ENCODE results near the gene GRID1.

GRID1 gene

DNA sequence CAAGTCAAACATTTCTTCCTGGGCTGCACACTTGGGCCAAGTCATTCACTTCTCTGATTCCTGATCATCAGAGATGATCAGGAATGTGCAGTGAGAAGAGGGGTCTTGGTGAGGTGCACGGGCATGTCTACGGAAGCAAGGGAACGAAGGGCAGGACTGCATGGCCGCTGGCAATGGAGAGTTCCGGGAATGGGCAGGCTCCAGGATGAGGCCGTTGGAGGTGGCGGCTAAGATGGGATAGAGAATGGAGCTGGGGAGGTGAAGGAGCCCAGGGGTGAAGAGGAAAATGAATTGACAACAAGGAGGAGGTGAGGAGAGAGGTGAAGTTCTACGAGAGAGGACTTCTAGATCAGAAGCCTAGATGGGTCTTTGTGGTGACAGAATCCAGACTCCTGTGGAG is 260.0 kb downstream of the GRID1 start:
- POLR2A ChIA-PET: no interaction called here

DNA sequence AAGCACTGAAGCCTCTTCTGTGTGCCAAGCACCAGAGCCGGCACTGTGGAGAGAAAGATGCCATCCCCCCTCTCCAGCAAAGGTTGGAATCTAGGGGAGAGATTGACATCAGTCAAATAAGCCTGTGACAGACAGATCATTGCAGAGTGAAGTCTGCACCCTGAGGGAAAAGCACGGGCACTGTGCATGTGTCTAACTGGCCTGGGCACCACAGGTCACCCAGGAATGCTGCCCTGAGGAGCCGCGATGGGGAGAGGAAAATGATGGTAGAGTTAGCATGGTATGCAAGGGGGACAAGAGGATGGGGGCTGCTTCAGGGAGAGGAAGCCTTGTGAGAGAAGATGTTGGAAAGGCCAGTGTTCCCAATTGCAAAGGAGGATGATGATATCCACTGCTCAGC is 261.0 kb downstream of the GRID1 start:
- H3K9me3 ChIP-seq (ENCODE audit: control insufficient read depth, insufficient read depth, low read depth, low read length): no peaks in the 10 kb centered on the region
- no peak overlapping the region for H3K4me3 ChIP-seq (ENCODE audit: low read depth, low read length)
- POLR2A ChIA-PET: no interaction called here
- CTCF ChIA-PET: no interaction called here
- H3K27ac ChIP-seq (ENCODE audit: extremely low read depth, low read depth, low read length): no peak overlapping the region
- H3K36me3 ChIP-seq (ENCODE audit: control insufficient read depth in 2 of 2, insufficient read depth in 1 of 2, low read length in 2 of 2): no peaks in the 10 kb centered on the region
- H3K4me1 ChIP-seq (ENCODE audit: control insufficient read depth, insufficient read depth, low read length): no peaks in the 10 kb centered on the region
- TF ChIP-seq ZBTB48 (tag by site-specific recombination; IDR thresholded peaks at IDR 0.05) (no peak), ZNF266 (tag by site-specific recombination; IDR thresholded peaks at IDR 0.05; ENCODE audit: low read depth) (no peak), ZSCAN16 (tag by site-specific recombination; IDR thresholded peaks at IDR 0.05) (no peak), ZNF530 (tag by site-specific recombination; IDR thresholded peaks at IDR 0.05; ENCODE audit: low read depth) (no peak), ZNF529 (tag by site-specific recombination; IDR thresholded peaks at IDR 0.05; ENCODE audit: insufficient replicate concordance) (no peak), ZNF10 (tag by site-specific recombination; IDR thresholded peaks at IDR 0.05) (no peak), ZNF660 (tag by site-specific recombination; IDR thresholded peaks at IDR 0.05) (no peak)
- TF ChIP-seq, protein P1, sequence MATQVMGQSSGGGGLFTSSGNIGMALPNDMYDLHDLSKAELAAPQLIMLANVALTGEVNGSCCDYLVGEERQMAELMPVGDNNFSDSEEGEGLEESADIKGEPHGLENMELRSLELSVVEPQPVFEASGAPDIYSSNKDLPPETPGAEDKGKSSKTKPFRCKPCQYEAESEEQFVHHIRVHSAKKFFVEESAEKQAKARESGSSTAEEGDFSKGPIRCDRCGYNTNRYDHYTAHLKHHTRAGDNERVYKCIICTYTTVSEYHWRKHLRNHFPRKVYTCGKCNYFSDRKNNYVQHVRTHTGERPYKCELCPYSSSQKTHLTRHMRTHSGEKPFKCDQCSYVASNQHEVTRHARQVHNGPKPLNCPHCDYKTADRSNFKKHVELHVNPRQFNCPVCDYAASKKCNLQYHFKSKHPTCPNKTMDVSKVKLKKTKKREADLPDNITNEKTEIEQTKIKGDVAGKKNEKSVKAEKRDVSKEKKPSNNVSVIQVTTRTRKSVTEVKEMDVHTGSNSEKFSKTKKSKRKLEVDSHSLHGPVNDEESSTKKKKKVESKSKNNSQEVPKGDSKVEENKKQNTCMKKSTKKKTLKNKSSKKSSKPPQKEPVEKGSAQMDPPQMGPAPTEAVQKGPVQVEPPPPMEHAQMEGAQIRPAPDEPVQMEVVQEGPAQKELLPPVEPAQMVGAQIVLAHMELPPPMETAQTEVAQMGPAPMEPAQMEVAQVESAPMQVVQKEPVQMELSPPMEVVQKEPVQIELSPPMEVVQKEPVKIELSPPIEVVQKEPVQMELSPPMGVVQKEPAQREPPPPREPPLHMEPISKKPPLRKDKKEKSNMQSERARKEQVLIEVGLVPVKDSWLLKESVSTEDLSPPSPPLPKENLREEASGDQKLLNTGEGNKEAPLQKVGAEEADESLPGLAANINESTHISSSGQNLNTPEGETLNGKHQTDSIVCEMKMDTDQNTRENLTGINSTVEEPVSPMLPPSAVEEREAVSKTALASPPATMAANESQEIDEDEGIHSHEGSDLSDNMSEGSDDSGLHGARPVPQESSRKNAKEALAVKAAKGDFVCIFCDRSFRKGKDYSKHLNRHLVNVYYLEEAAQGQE (tag by site-specific recombination; IDR thresholded peaks at IDR 0.05): no peak
- TF ChIP-seq, protein P2, sequence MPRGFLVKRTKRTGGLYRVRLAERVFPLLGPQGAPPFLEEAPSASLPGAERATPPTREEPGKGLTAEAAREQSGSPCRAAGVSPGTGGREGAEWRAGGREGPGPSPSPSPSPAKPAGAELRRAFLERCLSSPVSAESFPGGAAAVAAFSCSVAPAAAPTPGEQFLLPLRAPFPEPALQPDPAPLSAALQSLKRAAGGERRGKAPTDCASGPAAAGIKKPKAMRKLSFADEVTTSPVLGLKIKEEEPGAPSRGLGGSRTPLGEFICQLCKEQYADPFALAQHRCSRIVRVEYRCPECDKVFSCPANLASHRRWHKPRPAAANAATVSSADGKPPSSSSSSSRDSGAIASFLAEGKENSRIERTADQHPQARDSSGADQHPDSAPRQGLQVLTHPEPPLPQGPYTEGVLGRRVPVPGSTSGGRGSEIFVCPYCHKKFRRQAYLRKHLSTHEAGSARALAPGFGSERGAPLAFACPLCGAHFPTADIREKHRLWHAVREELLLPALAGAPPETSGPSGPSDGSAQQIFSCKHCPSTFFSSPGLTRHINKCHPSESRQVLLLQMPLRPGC (tag by site-specific recombination; IDR thresholded peaks at IDR 0.05): no peak
- TF ChIP-seq, protein P3, sequence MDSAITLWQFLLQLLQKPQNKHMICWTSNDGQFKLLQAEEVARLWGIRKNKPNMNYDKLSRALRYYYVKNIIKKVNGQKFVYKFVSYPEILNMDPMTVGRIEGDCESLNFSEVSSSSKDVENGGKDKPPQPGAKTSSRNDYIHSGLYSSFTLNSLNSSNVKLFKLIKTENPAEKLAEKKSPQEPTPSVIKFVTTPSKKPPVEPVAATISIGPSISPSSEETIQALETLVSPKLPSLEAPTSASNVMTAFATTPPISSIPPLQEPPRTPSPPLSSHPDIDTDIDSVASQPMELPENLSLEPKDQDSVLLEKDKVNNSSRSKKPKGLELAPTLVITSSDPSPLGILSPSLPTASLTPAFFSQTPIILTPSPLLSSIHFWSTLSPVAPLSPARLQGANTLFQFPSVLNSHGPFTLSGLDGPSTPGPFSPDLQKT (IDR thresholded peaks at IDR 0.05; ENCODE audit: borderline replicate concordance, low read depth, low read length): no peak
- TF ChIP-seq, protein P4, sequence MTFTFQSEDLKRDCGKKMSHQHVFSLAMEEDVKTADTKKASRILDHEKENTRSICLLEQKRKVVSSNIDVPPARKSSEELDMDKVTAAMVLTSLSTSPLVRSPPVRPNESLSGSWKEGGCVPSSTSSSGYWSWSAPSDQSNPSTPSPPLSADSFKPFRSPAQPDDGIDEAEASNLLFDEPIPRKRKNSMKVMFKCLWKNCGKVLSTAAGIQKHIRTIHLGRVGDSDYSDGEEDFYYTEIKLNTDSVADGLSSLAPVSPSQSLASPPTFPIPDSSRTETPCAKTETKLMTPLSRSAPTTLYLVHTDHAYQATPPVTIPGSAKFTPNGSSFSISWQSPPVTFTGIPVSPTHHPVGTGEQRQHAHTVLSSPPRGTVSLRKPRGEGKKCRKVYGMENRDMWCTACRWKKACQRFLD (tag by site-specific recombination; IDR thresholded peaks at IDR 0.05): no peak

More for the DNA sequence above, 260.0 kb downstream of the GRID1 start:
- H3K36me3 ChIP-seq (ENCODE audit: control insufficient read depth in 2 of 2, insufficient read depth in 1 of 2, low read length in 2 of 2): no peaks in the 10 kb centered on the region
- TF ChIP-seq ZNF174 (tag by site-specific recombination; IDR thresholded peaks at IDR 0.05) (no peak), REPIN1 (tag by site-specific recombination; IDR thresholded peaks at IDR 0.05; ENCODE audit: low read depth) (no peak), ZNF2 (tag by site-specific recombination; IDR thresholded peaks at IDR 0.05) (no peak), TRIM28 (IDR thresholded peaks at IDR 0.05; ENCODE audit: borderline replicate concordance, low read length) (no peak), ZNF623 (tag by site-specific recombination; IDR thresholded peaks at IDR 0.05) (no peak), ZNF830 (tag by site-specific recombination; IDR thresholded peaks at IDR 0.05; ENCODE audit: low read depth) (no peak), BCL11A (tag by site-specific recombination; IDR thresholded peaks at IDR 0.05; ENCODE audit: low read depth) (no peak), KLF7 (tag by site-specific recombination; IDR thresholded peaks at IDR 0.05; ENCODE audit: borderline replicate concordance) (no peak), ZNF248 (tag by site-specific recombination; IDR thresholded peaks at IDR 0.05) (no peak), ZNF555 (tag by site-specific recombination; conservative IDR thresholded peaks at IDR 0.05) (no peak), ZNF366 (tag by site-specific recombination; conservative IDR thresholded peaks at IDR 0.05) (no peak), SP3 (tag by site-specific recombination; IDR thresholded peaks at IDR 0.05) (no peak), OSR2 (tag by site-specific recombination; IDR thresholded peaks at IDR 0.05) (no peak), ZFP37 (tag by site-specific recombination; IDR thresholded peaks at IDR 0.05) (no peak), PRDM1 (tag by site-specific recombination; IDR thresholded peaks at IDR 0.05) (no peak)
- TF ChIP-seq, protein P5, sequence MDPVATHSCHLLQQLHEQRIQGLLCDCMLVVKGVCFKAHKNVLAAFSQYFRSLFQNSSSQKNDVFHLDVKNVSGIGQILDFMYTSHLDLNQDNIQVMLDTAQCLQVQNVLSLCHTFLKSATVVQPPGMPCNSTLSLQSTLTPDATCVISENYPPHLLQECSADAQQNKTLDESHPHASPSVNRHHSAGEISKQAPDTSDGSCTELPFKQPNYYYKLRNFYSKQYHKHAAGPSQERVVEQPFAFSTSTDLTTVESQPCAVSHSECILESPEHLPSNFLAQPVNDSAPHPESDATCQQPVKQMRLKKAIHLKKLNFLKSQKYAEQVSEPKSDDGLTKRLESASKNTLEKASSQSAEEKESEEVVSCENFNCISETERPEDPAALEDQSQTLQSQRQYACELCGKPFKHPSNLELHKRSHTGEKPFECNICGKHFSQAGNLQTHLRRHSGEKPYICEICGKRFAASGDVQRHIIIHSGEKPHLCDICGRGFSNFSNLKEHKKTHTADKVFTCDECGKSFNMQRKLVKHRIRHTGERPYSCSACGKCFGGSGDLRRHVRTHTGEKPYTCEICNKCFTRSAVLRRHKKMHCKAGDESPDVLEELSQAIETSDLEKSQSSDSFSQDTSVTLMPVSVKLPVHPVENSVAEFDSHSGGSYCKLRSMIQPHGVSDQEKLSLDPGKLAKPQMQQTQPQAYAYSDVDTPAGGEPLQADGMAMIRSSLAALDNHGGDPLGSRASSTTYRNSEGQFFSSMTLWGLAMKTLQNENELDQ (tag by site-specific recombination; IDR thresholded peaks at IDR 0.05; ENCODE audit: low read depth): no peak
- TF ChIP-seq, protein P6, sequence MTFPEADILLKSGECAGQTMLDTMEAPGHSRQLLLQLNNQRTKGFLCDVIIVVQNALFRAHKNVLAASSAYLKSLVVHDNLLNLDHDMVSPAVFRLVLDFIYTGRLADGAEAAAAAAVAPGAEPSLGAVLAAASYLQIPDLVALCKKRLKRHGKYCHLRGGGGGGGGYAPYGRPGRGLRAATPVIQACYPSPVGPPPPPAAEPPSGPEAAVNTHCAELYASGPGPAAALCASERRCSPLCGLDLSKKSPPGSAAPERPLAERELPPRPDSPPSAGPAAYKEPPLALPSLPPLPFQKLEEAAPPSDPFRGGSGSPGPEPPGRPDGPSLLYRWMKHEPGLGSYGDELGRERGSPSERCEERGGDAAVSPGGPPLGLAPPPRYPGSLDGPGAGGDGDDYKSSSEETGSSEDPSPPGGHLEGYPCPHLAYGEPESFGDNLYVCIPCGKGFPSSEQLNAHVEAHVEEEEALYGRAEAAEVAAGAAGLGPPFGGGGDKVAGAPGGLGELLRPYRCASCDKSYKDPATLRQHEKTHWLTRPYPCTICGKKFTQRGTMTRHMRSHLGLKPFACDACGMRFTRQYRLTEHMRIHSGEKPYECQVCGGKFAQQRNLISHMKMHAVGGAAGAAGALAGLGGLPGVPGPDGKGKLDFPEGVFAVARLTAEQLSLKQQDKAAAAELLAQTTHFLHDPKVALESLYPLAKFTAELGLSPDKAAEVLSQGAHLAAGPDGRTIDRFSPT (tag by site-specific recombination; IDR thresholded peaks at IDR 0.05): no peak
- H3K4me3 ChIP-seq (ENCODE audit: low read depth, low read length): no peak overlapping the region
- H3K27ac ChIP-seq (ENCODE audit: extremely low read depth, low read depth, low read length): no peak overlapping the region
- CTCF ChIA-PET: no interaction called here
- H3K9me3 ChIP-seq (ENCODE audit: control insufficient read depth, insufficient read depth, low read depth, low read length): no peaks in the 10 kb centered on the region
- no peaks in the 10 kb centered on the region for H3K4me1 ChIP-seq (ENCODE audit: control insufficient read depth, insufficient read depth, low read length)
